ENCODE results near the gene TSPAN4. TPM values are rescaled to one million over a fixed set of nuclear protein-coding genes. Genes with fewer than 3 reads are reported as not detected.

TSPAN4 gene
- total RNA-seq, 2 experiments from 2014 or later, result 5.2 to 5.3 TPM

GRCh38 chr11:848380-848931 is 5.8 kb downstream of the TSPAN4 start:
- Mint-ChIP-seq H3K36me3 (no peaks in the 10 kb centered on the region), H3K9me3 (no peaks in the 10 kb centered on the region), H3K27me3 (peaks cover 9% of the 10 kb centered on the region), H3K4me1 (ENCODE audit: low read depth) (peaks cover 9% of the 10 kb centered on the region), H3K27ac (no peak overlapping the region), H3K4me3 (peak overlapping the region; percentile 20)
- peak; percentile 73 for DNase-seq
- ChIA-PET POLR2A (interaction anchor here (1.4 kb wide), 1 partner anchor 8 kb away, joined by 4 read pairs; no protein-coding TSS in a partner anchor), CTCF (interaction anchor here (0.6 to 4.2 kb wide), 11 partner anchors 10 to 727 kb away, joined by 3 to 33 read pairs (median 3); no protein-coding TSS in a partner anchor)
- intact Hi-C loops (cut with micrococcal nuclease), result loop anchor here (1.0 kb wide), 1 partner anchor 203 kb away; no protein-coding TSS in a partner anchor

- no peak overlapping the region for H3K27ac Mint-ChIP-seq
- H3K4me1 Mint-ChIP-seq (ENCODE audit: low read depth), result peaks cover 5% of the 10 kb centered on the region
- intact Hi-C loops (cut with micrococcal nuclease), result no loop called here
- no peaks in the 10 kb centered on the region for H3K9me3 Mint-ChIP-seq
- H3K36me3 Mint-ChIP-seq, result no peaks in the 10 kb centered on the region
- ChIA-PET CTCF (interaction anchor here (0.7 to 4.2 kb wide), 6 partner anchors 11 to 726 kb away, joined by 3 to 33 read pairs (median 4); no protein-coding TSS in a partner anchor), POLR2A (interaction anchor here (1.4 kb wide), 1 partner anchor 9 kb away, joined by 4 read pairs; no protein-coding TSS in a partner anchor)
- H3K4me3 Mint-ChIP-seq, result peak overlapping the region; percentile 49
- H3K27me3 Mint-ChIP-seq, result peaks cover 6% of the 10 kb centered on the region
- DNase-seq, result peak; percentile 38
Measured at GRCh38 chr11:849104-849824, 6.6 kb downstream of the TSPAN4 start.

- CTCF ChIA-PET, result interaction anchor here (4.2 kb wide), 1 partner anchor 200 kb away, joined by 33 read pairs; no protein-coding TSS in a partner anchor
- Mint-ChIP-seq H3K27me3 (peaks cover 6% of the 10 kb centered on the region), H3K9me3 (no peaks in the 10 kb centered on the region), H3K27ac (no peak overlapping the region), H3K4me3 (no peak overlapping the region), H3K4me1 (ENCODE audit: low read depth) (peaks cover 5% of the 10 kb centered on the region), H3K36me3 (no peaks in the 10 kb centered on the region)
- intact Hi-C loops (cut with micrococcal nuclease), result no loop called here
- DNase-seq, result no peak
- POLR2A ChIA-PET, result no interaction called here
Measured at GRCh38 chr11:849951-850774, 7.5 kb downstream of the TSPAN4 start.

DNA sequence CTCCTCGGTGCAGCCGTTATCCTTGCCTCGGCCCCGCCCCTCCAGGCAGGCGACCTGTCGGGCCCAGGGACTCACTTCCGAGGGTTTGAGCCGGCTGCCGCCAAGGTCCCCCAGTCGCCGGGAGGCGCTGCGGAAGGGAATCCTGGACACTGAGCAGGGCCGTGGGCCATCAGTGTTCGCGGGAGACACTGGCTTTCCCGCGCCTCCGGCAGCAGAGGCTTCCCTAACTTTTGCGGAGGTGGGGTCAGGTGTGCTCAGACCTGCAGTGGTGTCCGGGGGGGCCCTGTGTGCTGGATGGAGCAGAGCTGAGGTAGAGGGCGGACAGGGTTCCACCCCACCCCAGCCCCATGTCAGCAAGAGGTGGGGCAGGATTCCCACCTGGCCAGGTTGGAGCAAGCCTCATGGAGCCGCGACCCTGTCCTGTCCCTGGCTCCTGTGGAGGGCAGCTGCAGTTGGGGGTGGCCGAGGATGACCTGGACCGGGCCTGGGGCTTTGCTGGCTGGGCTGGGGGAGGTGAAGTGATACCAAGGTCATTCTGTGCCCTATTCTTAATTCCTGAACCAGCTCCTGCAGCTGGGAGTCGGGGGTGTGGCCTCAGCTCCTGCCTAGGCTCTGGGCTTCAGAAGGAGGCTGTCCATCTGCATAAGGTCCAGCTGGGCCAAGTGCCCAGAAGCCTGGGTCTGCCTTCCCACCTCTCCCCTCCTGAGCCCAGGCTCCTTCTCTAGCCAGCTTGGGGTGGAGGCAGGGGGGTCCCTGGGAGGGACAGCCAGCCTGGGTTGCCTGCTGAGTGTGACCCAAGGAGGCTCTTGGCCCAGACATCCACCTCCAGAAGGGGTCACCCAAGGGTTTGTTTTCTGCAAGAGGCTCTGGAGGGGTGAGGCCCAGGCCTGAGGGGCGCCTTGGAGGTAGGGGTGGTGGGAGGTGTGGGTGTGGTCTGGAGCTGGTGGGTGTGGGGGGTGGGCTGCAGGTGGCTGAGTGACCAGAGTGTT is 8.4 kb downstream of the TSPAN4 start:
- Mint-ChIP-seq H3K4me3 (no peak overlapping the region), H3K27me3 (peaks cover 6% of the 10 kb centered on the region), H3K4me1 (ENCODE audit: low read depth) (peaks cover 5% of the 10 kb centered on the region), H3K36me3 (no peaks in the 10 kb centered on the region), H3K9me3 (no peaks in the 10 kb centered on the region), H3K27ac (no peak overlapping the region)
- DNase-seq, result no peak
- intact Hi-C loops (cut with micrococcal nuclease), result no loop called here
- CTCF ChIA-PET, result interaction anchor here (0.7 to 1.2 kb wide), 3 partner anchors 199 to 201 kb away, joined by 3 read pairs; no protein-coding TSS in a partner anchor
- POLR2A ChIA-PET, result interaction anchor here (0.7 kb wide), 1 partner anchor 950 kb away, joined by 3 read pairs; no protein-coding TSS in a partner anchor

DNA sequence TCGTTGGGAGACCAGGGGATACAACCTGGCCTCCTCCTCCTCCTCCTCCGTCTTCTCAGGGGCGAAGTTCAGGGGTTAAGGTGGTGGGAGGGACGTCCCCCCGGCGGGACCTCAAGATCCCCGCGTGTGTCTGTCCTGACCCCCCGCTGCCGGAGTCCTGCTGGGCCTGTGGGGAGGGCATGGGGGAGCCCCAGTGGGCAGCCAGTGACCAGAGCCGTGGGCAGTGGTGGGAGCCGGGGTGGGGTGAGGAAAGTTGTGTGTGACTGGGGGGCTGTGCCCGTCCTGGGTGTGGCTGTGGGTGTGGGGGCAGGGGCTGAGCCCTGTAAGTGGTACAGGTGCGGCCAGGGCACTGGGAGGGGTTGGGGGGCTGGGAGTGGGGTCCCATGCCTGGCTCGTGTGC is 10.1 kb downstream of the TSPAN4 start:
- intact Hi-C loops (cut with micrococcal nuclease), result no loop called here
- H3K9me3 Mint-ChIP-seq, result no peaks in the 10 kb centered on the region
- peaks cover 7% of the 10 kb centered on the region for H3K27me3 Mint-ChIP-seq
- H3K4me1 Mint-ChIP-seq (ENCODE audit: low read depth), result peaks cover 5% of the 10 kb centered on the region
- ChIA-PET POLR2A (no interaction called here), CTCF (interaction anchor here (1.2 kb wide), 1 partner anchor 199 kb away, joined by 3 read pairs; no protein-coding TSS in a partner anchor)
- no peak for DNase-seq
- no peaks in the 10 kb centered on the region for H3K36me3 Mint-ChIP-seq
- H3K27ac Mint-ChIP-seq, result no peak overlapping the region
- no peak overlapping the region for H3K4me3 Mint-ChIP-seq

GRCh38 chr11:853682-854448 is 11.2 kb downstream of the TSPAN4 start:
- POLR2A ChIA-PET, result no interaction called here
- peaks cover 2% of the 10 kb centered on the region for H3K27me3 Mint-ChIP-seq
- no peaks in the 10 kb centered on the region for H3K4me1 Mint-ChIP-seq (ENCODE audit: low read depth)
- no peak overlapping the region for H3K4me3 Mint-ChIP-seq
- no peak overlapping the region for H3K27ac Mint-ChIP-seq
- DNase-seq, result no peak
- CTCF ChIA-PET, result interaction anchor here (1.4 kb wide), 1 partner anchor 11 kb away, joined by 3 read pairs; no protein-coding TSS in a partner anchor
- no peaks in the 10 kb centered on the region for H3K9me3 Mint-ChIP-seq
- intact Hi-C loops (cut with micrococcal nuclease), result no loop called here
- no peaks in the 10 kb centered on the region for H3K36me3 Mint-ChIP-seq

GRCh38 chr11:854601-855329 is 12.1 kb downstream of the TSPAN4 start:
- POLR2A ChIA-PET, result no interaction called here
- H3K36me3 Mint-ChIP-seq, result no peaks in the 10 kb centered on the region

GRCh38 chr11:855330-855674 is 12.7 kb downstream of the TSPAN4 start:
- no peak overlapping the region for H3K4me3 Mint-ChIP-seq
- intact Hi-C loops (cut with micrococcal nuclease), result no loop called here
- H3K9me3 Mint-ChIP-seq, result no peaks in the 10 kb centered on the region
- ChIA-PET POLR2A (no interaction called here), CTCF (interaction anchor here (0.7 to 1.4 kb wide), 2 partner anchors 12 to 91 kb away, joined by 3 read pairs; no protein-coding TSS in a partner anchor)
- H3K27ac Mint-ChIP-seq, result no peak overlapping the region
- no peak for DNase-seq
- H3K36me3 Mint-ChIP-seq, result no peaks in the 10 kb centered on the region
- no peaks in the 10 kb centered on the region for H3K4me1 Mint-ChIP-seq (ENCODE audit: low read depth)
- peaks cover 2% of the 10 kb centered on the region for H3K27me3 Mint-ChIP-seq

More at GRCh38 chr11:854601-855329, 12.1 kb downstream of the TSPAN4 start:
- intact Hi-C loops (cut with micrococcal nuclease), result no loop called here
- CTCF ChIA-PET, result interaction anchor here (0.7 to 1.4 kb wide), 2 partner anchors 11 to 91 kb away, joined by 3 read pairs; no protein-coding TSS in a partner anchor
- Mint-ChIP-seq H3K27ac (no peak overlapping the region), H3K4me1 (ENCODE audit: low read depth) (no peaks in the 10 kb centered on the region), H3K4me3 (no peak overlapping the region), H3K9me3 (no peaks in the 10 kb centered on the region), H3K27me3 (peaks cover 2% of the 10 kb centered on the region)
- no peak for DNase-seq

- no peaks in the 10 kb centered on the region for H3K36me3 Mint-ChIP-seq
- intact Hi-C loops (cut with micrococcal nuclease), result no loop called here
- no peak overlapping the region for H3K4me3 Mint-ChIP-seq
- peaks cover 2% of the 10 kb centered on the region for H3K27me3 Mint-ChIP-seq
- ChIA-PET POLR2A (no interaction called here), CTCF (interaction anchor here (0.7 kb wide), 1 partner anchor 90 kb away, joined by 3 read pairs; no protein-coding TSS in a partner anchor)
- DNase-seq, result no peak
- no peaks in the 10 kb centered on the region for H3K4me1 Mint-ChIP-seq (ENCODE audit: low read depth)
- no peak overlapping the region for H3K27ac Mint-ChIP-seq
- no peaks in the 10 kb centered on the region for H3K9me3 Mint-ChIP-seq
Measured at GRCh38 chr11:855796-856195, 13.1 kb downstream of the TSPAN4 start.

DNA sequence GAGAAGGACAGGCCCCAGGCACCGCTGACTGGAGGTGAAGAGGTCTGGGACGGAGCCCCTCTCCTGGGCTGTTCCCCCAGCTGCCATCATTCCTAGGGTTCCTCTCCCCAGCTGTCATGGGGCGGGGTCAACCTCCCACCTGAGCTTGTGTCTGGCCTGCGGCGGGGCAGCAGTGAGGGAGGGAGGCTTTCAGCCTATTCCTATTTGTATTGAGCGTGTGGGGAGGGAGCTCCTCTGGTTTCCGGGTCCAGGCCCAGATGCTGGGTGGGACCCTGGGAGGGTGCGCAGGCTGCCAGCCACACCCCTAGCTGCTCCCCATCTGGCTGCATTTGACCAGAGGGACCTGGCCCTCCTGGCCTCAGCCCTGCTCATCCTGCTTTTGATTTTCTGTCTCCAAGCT is 13.7 kb downstream of the TSPAN4 start:
- peaks cover 2% of the 10 kb centered on the region for H3K27me3 Mint-ChIP-seq
- no peak overlapping the region for H3K27ac Mint-ChIP-seq
- POLR2A ChIA-PET, result no interaction called here
- no peaks in the 10 kb centered on the region for H3K36me3 Mint-ChIP-seq
- DNase-seq, result no peak
- no peak overlapping the region for H3K4me3 Mint-ChIP-seq
- H3K4me1 Mint-ChIP-seq (ENCODE audit: low read depth), result no peaks in the 10 kb centered on the region
- intact Hi-C loops (cut with micrococcal nuclease), result no loop called here
- CTCF ChIA-PET, result no interaction called here
- no peaks in the 10 kb centered on the region for H3K9me3 Mint-ChIP-seq
